ENCODE measurements around the gene CFAP161.
A peak's percentile ranks its signal among the peaks of the same experiment; 100 is the strongest.

Gene CFAP161

DNA sequence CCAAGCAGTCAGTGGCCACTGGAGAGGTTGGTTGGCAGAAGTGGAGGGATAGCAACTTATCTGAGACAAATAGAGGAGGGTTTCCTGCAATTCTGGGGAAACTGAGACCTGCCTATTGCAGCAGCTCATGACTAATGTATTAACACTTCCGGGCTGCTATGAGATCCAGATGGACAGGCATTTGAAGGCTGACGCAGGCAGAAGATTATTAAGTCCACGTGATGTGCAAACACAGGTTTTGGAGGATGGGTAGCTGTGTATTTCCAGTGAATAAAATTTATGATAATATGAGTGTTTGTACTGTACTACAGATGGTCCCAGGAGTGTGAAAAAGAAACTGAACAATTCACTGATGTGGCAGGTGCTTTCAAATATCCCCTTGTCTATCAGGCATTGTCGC, 28.5 kb upstream of the CFAP161 start:
- no peaks in the 10 kb centered on the region for H3K36me3 ChIP-seq (ENCODE audit: control insufficient read depth, low read length)
- no peak for TF ChIP-seq EZH2phosphoT487 (IDR thresholded peaks at IDR 0.05; ENCODE audit: borderline replicate concordance, low read length)
- no peak for TF ChIP-seq CTCF (IDR thresholded peaks at IDR 0.05; ENCODE audit: low read depth, low read length, poor library complexity, severe bottlenecking)
- no peaks in the 10 kb centered on the region for H3K9me2 ChIP-seq (replicated peaks; ENCODE audit: control insufficient read depth, low read length)
- no peaks in the 10 kb centered on the region for H3K79me2 ChIP-seq (ENCODE audit: control insufficient read depth, low read length)
- H3K27me3 ChIP-seq (ENCODE audit: control insufficient read depth, low read length): peaks cover 7% of the 10 kb centered on the region
- H3K4me2 ChIP-seq (ENCODE audit: low read length): no peak overlapping the region
- no peak overlapping the region for H3K4me3 ChIP-seq (ENCODE audit: low read length)
- no peaks in the 10 kb centered on the region for H3K9me3 ChIP-seq (ENCODE audit: control insufficient read depth, insufficient read depth, low read length)
- no peaks in the 10 kb centered on the region for H3K4me1 ChIP-seq (ENCODE audit: control insufficient read depth, low read length)
- H4K20me1 ChIP-seq (ENCODE audit: control insufficient read depth, insufficient read depth, low read depth, low read length): no peaks in the 10 kb centered on the region
- no peak overlapping the region for H3K27ac ChIP-seq (ENCODE audit: low read depth, low read length)
- H3F3A ChIP-seq (ENCODE audit: control insufficient read depth, insufficient read depth): no peaks in the 10 kb centered on the region

- H3K9me2 ChIP-seq (replicated peaks; ENCODE audit: control insufficient read depth, low read length): no peaks in the 10 kb centered on the region
- TF ChIP-seq CTCF (IDR thresholded peaks at IDR 0.05; ENCODE audit: low read depth, low read length, poor library complexity, severe bottlenecking) (peak; percentile 70), EZH2phosphoT487 (IDR thresholded peaks at IDR 0.05; ENCODE audit: borderline replicate concordance, low read length) (no peak)
- H3K79me2 ChIP-seq (ENCODE audit: control insufficient read depth, low read length): no peaks in the 10 kb centered on the region
- no peak overlapping the region for H3K4me3 ChIP-seq (ENCODE audit: low read length)
- no peaks in the 10 kb centered on the region for H3K9me3 ChIP-seq (ENCODE audit: control insufficient read depth, insufficient read depth, low read length)
- H3K27ac ChIP-seq (ENCODE audit: low read depth, low read length): no peak overlapping the region
- H3K27me3 ChIP-seq (ENCODE audit: control insufficient read depth, low read length): peaks cover 17% of the 10 kb centered on the region
- no peaks in the 10 kb centered on the region for H3F3A ChIP-seq (ENCODE audit: control insufficient read depth, insufficient read depth)
- no peak overlapping the region for H3K4me2 ChIP-seq (ENCODE audit: low read length)
- H4K20me1 ChIP-seq (ENCODE audit: control insufficient read depth, insufficient read depth, low read depth, low read length): no peaks in the 10 kb centered on the region
- H3K4me1 ChIP-seq (ENCODE audit: control insufficient read depth, low read length): no peaks in the 10 kb centered on the region
- no peaks in the 10 kb centered on the region for H3K36me3 ChIP-seq (ENCODE audit: control insufficient read depth, low read length)
These were observed 27.5 kb upstream of the CFAP161 start for GRCh38 chr15:81106560-81106959.

- H3K27ac ChIP-seq (ENCODE audit: low read depth, low read length): no peak overlapping the region
- no peaks in the 10 kb centered on the region for H4K20me1 ChIP-seq (ENCODE audit: control insufficient read depth, insufficient read depth, low read depth, low read length)
- H3K79me2 ChIP-seq (ENCODE audit: control insufficient read depth, low read length): no peaks in the 10 kb centered on the region
- no peaks in the 10 kb centered on the region for H3K9me3 ChIP-seq (ENCODE audit: control insufficient read depth, insufficient read depth, low read length)
- H3K27me3 ChIP-seq (ENCODE audit: control insufficient read depth, low read length): peaks cover 22% of the 10 kb centered on the region
- no peak overlapping the region for H3K4me3 ChIP-seq (ENCODE audit: low read length)
- H3K4me1 ChIP-seq (ENCODE audit: control insufficient read depth, low read length): no peaks in the 10 kb centered on the region
- H3K4me2 ChIP-seq (ENCODE audit: low read length): no peak overlapping the region
- TF ChIP-seq EZH2phosphoT487 (IDR thresholded peaks at IDR 0.05; ENCODE audit: borderline replicate concordance, low read length) (no peak), CTCF (IDR thresholded peaks at IDR 0.05; ENCODE audit: low read depth, low read length, poor library complexity, severe bottlenecking) (no peak)
- no peaks in the 10 kb centered on the region for H3K36me3 ChIP-seq (ENCODE audit: control insufficient read depth, low read length)
- H3F3A ChIP-seq (ENCODE audit: control insufficient read depth, insufficient read depth): no peaks in the 10 kb centered on the region
- H3K9me2 ChIP-seq (replicated peaks; ENCODE audit: control insufficient read depth, low read length): no peaks in the 10 kb centered on the region
These were observed 26.2 kb upstream of the CFAP161 start for GRCh38 chr15:81107889-81108288.

GRCh38 chr15:81108427-81108826, 25.6 kb upstream of the CFAP161 start:
- TF ChIP-seq EZH2phosphoT487 (IDR thresholded peaks at IDR 0.05; ENCODE audit: borderline replicate concordance, low read length): no peak
- peak; percentile 49 for TF ChIP-seq CTCF (IDR thresholded peaks at IDR 0.05; ENCODE audit: low read depth, low read length, poor library complexity, severe bottlenecking)
- Histone ChIP-seq H3K36me3 (ENCODE audit: control insufficient read depth, low read length) (no peaks in the 10 kb centered on the region), H3K4me2 (ENCODE audit: low read length) (no peak overlapping the region), H3K4me1 (ENCODE audit: control insufficient read depth, low read length) (no peaks in the 10 kb centered on the region), H4K20me1 (ENCODE audit: control insufficient read depth, insufficient read depth, low read depth, low read length) (no peaks in the 10 kb centered on the region), H3K4me3 (ENCODE audit: low read length) (no peak overlapping the region), H3K27ac (ENCODE audit: low read depth, low read length) (no peak overlapping the region), H3K9me3 (ENCODE audit: control insufficient read depth, insufficient read depth, low read length) (no peaks in the 10 kb centered on the region), H3K27me3 (ENCODE audit: control insufficient read depth, low read length) (peaks cover 26% of the 10 kb centered on the region), H3K9me2 (replicated peaks; ENCODE audit: control insufficient read depth, low read length) (no peaks in the 10 kb centered on the region), H3K79me2 (ENCODE audit: control insufficient read depth, low read length) (no peaks in the 10 kb centered on the region), H3F3A (ENCODE audit: control insufficient read depth, insufficient read depth) (no peaks in the 10 kb centered on the region)
